K562 (cell line): ENCODE measurements around the gene ZNF865. TPM values are rescaled to one million over a fixed set of nuclear protein-coding genes. Genes with fewer than 3 reads are reported as not detected.

Experiments
- BACH1 ChIP-seq: fragments of 200-800 bp; sonication (Bioruptor generic); IDR thresholded peaks from 2 replicates; pipeline ENCODE4 v1.6.1; 2016; ENCODE audit warnings: missing genetic modification characterization, missing compliant biosample characterization
- CREBBP ChIP-seq: IDR thresholded peaks from one replicate; pipeline ENCODE4 v1.6.1; 2012; ENCODE audit warnings: low read depth, mild to moderate bottlenecking, control low read depth, inconsistent platforms, low read length
- HMGN3 ChIP-seq: IDR thresholded peaks from 2 replicates; pipeline ENCODE4 v1.6.1; 2011; ENCODE audit warnings: borderline replicate concordance, low read depth, mild to moderate bottlenecking, mixed read lengths, low read length; ENCODE audit not compliant: insufficient read length; ENCODE audit errors: extremely low read depth
- HSF4 ChIP-seq: fragments of 250-450 bp; sonication (Bioruptor Pico); IDR thresholded peaks from 2 replicates; pipeline ENCODE4 v2.1.2; 2022; ENCODE audit warnings: mild to moderate bottlenecking, moderate library complexity, borderline replicate concordance
- PCBP2 ChIP-seq: fragments of 200-400 bp; formaldehyde crosslinking; IDR thresholded peaks from 2 replicates; pipeline ENCODE4 v1.6.1; 2018; ENCODE audit warnings: low read length, low read depth, mild to moderate bottlenecking, moderate library complexity; ENCODE audit not compliant: poor library complexity, severe bottlenecking
- PHB ChIP-seq: fragments of 250-450 bp; sonication (Bioruptor Pico); IDR thresholded peaks from 2 replicates; pipeline ENCODE4 v1.5.0; 2021
- RFX7 ChIP-seq: fragments of 250-450 bp; sonication (Bioruptor Pico); IDR thresholded peaks from 2 replicates; pipeline ENCODE4 v1.5.1; 2021; ENCODE audit warnings: mild to moderate bottlenecking
- SMAD1 ChIP-seq: fragments of 150-350 bp; IDR thresholded peaks from 2 replicates; pipeline ENCODE4 v1.6.1; 2014; ENCODE audit warnings: low read length, low read depth; ENCODE audit not compliant: partially characterized antibody
- ZBTB17 ChIP-seq: fragments of 450-650 bp; formaldehyde crosslinking; IDR thresholded peaks from 2 replicates; pipeline ENCODE4 v1.4.0; 2020; ENCODE audit warnings: mild to moderate bottlenecking
- ZNF134 ChIP-seq: fragments of 250-450 bp; sonication (Bioruptor Pico); conservative IDR thresholded peaks from 2 replicates; pipeline ENCODE4 v1.4.0; 2020
- polyA plus RNA-seq, 8 experiments: library from polyadenylated mRNA; depleted of rRNA in 4 of 8; stranded (reverse) in 5 of 8; unstranded in 3 of 8; fragments of >200 nt; fragmentation: Nextera tagmentation in 2 of 8; fragmentation: Illumina TruSeq in 1 of 8; extraction: Ambion mirVana in 2 of 8; extraction: Trizol in 1 of 8; gene quantifications; 2 replicates each; pipeline versions ENCODE4 v1.2.1 to v1.2.3, GENCODE V29; 2011 to 2014; ENCODE audit warnings: inconsistent platforms in 1 of 8, missing spikeins in 1 of 8
- total RNA-seq, 7 experiments: library from RNA; depleted of rRNA in 6 of 7; stranded (reverse); fragments of >200 nt in 6 of 7; fragmentation: Illumina TruSeq in 2 of 7; extraction: Trizol in 2 of 7; gene quantifications; 2 replicates each; pipeline versions ENCODE4 v1.2.1 to v1.2.3, GENCODE V29; 2011 to 2021; ENCODE audit warnings: low replicate concordance in 1 of 7
- TF ChIP-seq, protein P1 (sequence below): fragments of 250-450 bp; sonication (Bioruptor Pico); IDR thresholded peaks from 2 replicates; pipeline ENCODE4 v1.8.0; 2022; ENCODE audit warnings: inconsistent platforms
- TF ChIP-seq, protein P2 (sequence below): IDR thresholded peaks from 2 replicates; pipeline ENCODE4 v1.6.1; 2011; ENCODE audit not compliant: insufficient read length; ENCODE audit errors: extremely low read depth
- TF ChIP-seq, protein P3 (sequence below), 3 experiments: fragments of 200-800 bp in 1 of 3; fragments of 250-450 bp in 1 of 3; fragments of 450-650 bp in 1 of 3; sonication (Bioruptor Pico) in 1 of 3; sonication (Bioruptor generic) in 1 of 3; formaldehyde crosslinking in 1 of 3; IDR thresholded peaks; 2 replicates each; pipeline versions ENCODE4 v1.6.1 to v1.8.0; 2016 to 2022; ENCODE audit warnings: mild to moderate bottlenecking in 2 of 3, missing genetic modification characterization in 2 of 3, missing compliant biosample characterization in 1 of 3, moderate library complexity in 1 of 3
- TF ChIP-seq, protein P4 (sequence below): sonication (generic); formaldehyde crosslinking; IDR thresholded peaks from 2 replicates; pipeline ENCODE4 v1.8.0; 2023; ENCODE audit warnings: mild to moderate bottlenecking, missing genetic modification reagents
- TF ChIP-seq, protein P5 (sequence below): sonication (generic); formaldehyde crosslinking; IDR thresholded peaks from 2 replicates; pipeline ENCODE4 v1.8.1; 2023; ENCODE audit warnings: missing genetic modification reagents, mild to moderate bottlenecking, borderline replicate concordance

Gene ZNF865
- total and polyA plus RNA-seq, 9 of the 15 experiments (the other 6 are each of a cell fraction or from before 2014, with no cell fraction given): 0.40 to 18.8 (median 1.6) TPM; not detected in 2

DNA sequence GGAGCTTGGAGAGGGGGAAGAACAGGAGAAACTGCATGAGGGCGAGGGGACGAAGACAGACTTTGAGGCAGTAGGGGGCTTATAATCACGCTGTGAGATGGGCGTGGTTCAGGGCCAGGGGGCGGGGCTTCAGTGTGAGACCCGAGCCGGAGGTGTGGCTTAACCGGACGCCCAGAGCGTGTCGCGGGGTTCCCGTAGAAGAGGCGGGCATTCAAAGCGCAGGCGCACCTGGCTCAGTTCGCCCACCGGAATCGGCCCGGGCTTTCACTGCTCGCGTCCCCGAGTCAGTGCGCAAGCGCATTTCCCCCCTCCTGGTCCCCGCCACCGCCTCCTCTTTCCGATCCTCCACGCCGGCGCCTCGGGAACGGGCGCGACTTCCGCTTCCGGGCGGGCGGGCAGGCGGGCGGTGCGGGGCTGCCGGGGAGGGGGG is 225 bp upstream of the ZNF865 start (continued):
- TF ChIP-seq, protein P1, sequence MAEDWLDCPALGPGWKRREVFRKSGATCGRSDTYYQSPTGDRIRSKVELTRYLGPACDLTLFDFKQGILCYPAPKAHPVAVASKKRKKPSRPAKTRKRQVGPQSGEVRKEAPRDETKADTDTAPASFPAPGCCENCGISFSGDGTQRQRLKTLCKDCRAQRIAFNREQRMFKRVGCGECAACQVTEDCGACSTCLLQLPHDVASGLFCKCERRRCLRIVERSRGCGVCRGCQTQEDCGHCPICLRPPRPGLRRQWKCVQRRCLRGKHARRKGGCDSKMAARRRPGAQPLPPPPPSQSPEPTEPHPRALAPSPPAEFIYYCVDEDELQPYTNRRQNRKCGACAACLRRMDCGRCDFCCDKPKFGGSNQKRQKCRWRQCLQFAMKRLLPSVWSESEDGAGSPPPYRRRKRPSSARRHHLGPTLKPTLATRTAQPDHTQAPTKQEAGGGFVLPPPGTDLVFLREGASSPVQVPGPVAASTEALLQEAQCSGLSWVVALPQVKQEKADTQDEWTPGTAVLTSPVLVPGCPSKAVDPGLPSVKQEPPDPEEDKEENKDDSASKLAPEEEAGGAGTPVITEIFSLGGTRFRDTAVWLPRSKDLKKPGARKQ (CRISPR knock-in tag): no peak
- TF ChIP-seq, protein P2, sequence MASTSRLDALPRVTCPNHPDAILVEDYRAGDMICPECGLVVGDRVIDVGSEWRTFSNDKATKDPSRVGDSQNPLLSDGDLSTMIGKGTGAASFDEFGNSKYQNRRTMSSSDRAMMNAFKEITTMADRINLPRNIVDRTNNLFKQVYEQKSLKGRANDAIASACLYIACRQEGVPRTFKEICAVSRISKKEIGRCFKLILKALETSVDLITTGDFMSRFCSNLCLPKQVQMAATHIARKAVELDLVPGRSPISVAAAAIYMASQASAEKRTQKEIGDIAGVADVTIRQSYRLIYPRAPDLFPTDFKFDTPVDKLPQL: no peak
- TF ChIP-seq, protein P3, sequence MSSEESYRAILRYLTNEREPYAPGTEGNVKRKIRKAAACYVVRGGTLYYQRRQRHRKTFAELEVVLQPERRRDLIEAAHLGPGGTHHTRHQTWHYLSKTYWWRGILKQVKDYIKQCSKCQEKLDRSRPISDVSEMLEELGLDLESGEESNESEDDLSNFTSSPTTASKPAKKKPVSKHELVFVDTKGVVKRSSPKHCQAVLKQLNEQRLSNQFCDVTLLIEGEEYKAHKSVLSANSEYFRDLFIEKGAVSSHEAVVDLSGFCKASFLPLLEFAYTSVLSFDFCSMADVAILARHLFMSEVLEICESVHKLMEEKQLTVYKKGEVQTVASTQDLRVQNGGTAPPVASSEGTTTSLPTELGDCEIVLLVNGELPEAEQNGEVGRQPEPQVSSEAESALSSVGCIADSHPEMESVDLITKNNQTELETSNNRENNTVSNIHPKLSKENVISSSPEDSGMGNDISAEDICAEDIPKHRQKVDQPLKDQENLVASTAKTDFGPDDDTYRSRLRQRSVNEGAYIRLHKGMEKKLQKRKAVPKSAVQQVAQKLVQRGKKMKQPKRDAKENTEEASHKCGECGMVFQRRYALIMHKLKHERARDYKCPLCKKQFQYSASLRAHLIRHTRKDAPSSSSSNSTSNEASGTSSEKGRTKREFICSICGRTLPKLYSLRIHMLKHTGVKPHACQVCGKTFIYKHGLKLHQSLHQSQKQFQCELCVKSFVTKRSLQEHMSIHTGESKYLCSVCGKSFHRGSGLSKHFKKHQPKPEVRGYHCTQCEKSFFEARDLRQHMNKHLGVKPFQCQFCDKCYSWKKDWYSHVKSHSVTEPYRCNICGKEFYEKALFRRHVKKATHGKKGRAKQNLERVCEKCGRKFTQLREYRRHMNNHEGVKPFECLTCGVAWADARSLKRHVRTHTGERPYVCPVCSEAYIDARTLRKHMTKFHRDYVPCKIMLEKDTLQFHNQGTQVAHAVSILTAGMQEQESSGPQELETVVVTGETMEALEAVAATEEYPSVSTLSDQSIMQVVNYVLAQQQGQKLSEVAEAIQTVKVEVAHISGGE (CRISPR knock-in tag; IDR thresholded peaks at IDR 0.05): peak in 2 of 3 experiments; percentile 19 to 92; a peak in 3 of 6 replicates
- no peak for TF ChIP-seq ZNF134 (CRISPR knock-in tag)
- TF ChIP-seq PHB: no peak
- no peak for TF ChIP-seq BACH1 (tag)
- TF ChIP-seq SMAD1: no peak
- TF ChIP-seq HSF4 (CRISPR knock-in tag): no peak
- TF ChIP-seq PCBP2: no peak
- TF ChIP-seq, protein P4, sequence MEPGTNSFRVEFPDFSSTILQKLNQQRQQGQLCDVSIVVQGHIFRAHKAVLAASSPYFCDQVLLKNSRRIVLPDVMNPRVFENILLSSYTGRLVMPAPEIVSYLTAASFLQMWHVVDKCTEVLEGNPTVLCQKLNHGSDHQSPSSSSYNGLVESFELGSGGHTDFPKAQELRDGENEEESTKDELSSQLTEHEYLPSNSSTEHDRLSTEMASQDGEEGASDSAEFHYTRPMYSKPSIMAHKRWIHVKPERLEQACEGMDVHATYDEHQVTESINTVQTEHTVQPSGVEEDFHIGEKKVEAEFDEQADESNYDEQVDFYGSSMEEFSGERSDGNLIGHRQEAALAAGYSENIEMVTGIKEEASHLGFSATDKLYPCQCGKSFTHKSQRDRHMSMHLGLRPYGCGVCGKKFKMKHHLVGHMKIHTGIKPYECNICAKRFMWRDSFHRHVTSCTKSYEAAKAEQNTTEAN (CRISPR knock-in tag): no peak
- no peak for TF ChIP-seq RFX7 (CRISPR knock-in tag)
- no peak for TF ChIP-seq ZBTB17
- TF ChIP-seq, protein P5, sequence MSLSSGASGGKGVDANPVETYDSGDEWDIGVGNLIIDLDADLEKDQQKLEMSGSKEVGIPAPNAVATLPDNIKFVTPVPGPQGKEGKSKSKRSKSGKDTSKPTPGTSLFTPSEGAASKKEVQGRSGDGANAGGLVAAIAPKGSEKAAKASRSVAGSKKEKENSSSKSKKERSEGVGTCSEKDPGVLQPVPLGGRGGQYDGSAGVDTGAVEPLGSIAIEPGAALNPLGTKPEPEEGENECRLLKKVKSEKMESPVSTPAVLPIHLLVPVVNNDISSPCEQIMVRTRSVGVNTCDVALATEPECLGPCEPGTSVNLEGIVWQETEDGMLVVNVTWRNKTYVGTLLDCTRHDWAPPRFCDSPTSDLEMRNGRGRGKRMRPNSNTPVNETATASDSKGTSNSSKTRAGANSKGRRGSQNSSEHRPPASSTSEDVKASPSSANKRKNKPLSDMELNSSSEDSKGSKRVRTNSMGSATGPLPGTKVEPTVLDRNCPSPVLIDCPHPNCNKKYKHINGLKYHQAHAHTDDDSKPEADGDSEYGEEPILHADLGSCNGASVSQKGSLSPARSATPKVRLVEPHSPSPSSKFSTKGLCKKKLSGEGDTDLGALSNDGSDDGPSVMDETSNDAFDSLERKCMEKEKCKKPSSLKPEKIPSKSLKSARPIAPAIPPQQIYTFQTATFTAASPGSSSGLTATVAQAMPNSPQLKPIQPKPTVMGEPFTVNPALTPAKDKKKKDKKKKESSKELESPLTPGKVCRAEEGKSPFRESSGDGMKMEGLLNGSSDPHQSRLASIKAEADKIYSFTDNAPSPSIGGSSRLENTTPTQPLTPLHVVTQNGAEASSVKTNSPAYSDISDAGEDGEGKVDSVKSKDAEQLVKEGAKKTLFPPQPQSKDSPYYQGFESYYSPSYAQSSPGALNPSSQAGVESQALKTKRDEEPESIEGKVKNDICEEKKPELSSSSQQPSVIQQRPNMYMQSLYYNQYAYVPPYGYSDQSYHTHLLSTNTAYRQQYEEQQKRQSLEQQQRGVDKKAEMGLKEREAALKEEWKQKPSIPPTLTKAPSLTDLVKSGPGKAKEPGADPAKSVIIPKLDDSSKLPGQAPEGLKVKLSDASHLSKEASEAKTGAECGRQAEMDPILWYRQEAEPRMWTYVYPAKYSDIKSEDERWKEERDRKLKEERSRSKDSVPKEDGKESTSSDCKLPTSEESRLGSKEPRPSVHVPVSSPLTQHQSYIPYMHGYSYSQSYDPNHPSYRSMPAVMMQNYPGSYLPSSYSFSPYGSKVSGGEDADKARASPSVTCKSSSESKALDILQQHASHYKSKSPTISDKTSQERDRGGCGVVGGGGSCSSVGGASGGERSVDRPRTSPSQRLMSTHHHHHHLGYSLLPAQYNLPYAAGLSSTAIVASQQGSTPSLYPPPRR (CRISPR knock-in tag): no peak
- TF ChIP-seq CREBBP: no peak
- peak; percentile 73 for TF ChIP-seq HMGN3
